GM18517 (cell line): ENCODE results near the gene SPTBN4.
"Not testable (repeated sequence)": the region's sequence is repeated elsewhere in the genome, so short reads cannot be mapped to it uniquely, and the experiment has no call there.

ENCODE experiments used
- ATAC-seq: cut with Tn5 transposase; IDR thresholded peaks from one replicate; pipeline ENCODE4 v1.9.1; 2021; ENCODE audit warnings: mild to moderate bottlenecking, moderate library complexity; ENCODE audit not compliant: unreplicated experiment

The SPTBN4 gene

GRCh38 chr19:40502647-40503319, 36.0 kb downstream of the SPTBN4 start:
- ATAC-seq, result no peak

DNA sequence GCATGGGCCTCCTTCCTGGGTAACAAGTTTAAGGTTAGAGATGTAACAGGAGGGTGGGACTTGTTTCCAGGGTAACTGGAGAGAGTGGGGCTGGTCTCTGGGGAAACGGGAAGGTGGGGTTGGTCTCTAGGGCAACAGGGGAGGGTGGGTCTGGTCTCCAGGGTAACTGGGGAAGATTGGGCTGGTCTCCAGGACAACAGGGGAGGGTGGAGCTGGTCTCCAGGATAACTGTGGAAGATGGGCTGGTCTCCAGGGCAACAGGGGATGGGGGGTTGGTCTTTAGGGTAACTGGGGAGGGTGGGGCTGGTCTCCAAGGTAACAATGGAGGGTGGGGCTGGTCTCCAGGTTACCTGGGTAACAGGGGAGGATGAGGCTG, 36.5 kb downstream of the SPTBN4 start:
- ATAC-seq, result no peak

DNA sequence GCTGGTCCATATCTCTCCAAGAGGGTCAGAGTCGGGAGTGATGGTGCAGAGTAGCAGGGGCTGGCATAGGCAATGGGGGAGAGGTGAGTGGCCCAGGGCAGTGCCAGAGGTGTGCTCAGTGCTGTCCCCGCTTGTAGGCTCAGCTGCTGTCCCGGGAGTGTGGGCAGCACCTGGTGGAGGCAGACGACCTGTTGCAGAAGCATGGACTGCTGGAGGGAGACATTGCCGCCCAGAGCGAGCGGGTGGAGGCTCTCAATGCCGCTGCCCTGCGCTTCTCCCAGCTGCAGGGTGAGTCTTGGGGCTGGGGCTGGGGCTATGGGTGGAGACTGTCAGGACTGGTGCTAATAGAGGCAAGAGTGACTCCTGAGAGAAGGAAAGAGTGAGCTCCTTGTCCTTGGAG, 39.3 kb downstream of the SPTBN4 start:
- no peak for ATAC-seq

DNA sequence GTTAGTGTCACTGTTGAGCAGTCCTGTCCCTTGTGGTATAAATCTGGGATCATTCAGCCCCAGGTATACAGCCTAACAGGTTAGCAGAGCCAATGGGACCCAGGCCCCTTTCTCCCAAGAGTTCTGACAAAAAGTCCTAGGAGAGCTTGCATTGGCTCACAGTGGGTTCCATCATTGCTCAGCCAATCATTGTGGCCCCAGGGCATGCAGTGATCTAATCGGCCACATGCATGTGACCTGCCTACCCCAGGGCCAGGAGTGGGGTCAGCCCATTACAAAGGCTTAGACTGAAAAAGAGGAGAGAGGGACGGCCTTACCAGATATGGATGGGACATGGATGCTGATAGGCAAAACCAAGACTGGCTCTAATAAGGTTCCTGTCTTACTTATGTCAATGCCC, 41.1 kb downstream of the SPTBN4 start:
- no peak for ATAC-seq

DNA sequence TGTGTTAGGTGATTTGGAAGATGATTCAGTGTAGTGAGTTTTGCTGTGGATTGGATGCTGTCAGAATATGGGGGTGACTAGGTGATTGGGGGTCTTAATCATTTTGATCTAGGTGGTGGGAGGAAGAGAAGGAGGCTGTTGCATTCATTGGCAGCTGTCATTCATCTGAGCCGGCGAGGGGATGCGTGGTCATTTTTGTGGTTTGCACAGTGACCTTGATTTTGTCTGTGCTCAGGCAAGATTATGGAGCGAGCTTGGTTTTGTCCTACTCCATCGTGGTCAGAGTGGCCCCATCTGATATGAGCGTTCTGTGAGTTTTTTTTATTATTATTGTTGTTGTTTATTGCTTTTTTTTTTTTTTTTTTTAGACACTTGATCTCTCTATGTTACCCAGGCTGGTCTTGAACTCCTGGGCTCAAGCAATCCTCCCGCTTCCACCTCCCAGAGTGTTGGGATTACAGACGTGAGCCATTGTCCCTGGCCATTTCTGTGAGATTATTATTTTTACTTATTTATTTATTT, 42.0 kb downstream of the SPTBN4 start:
- no peak for ATAC-seq

DNA sequence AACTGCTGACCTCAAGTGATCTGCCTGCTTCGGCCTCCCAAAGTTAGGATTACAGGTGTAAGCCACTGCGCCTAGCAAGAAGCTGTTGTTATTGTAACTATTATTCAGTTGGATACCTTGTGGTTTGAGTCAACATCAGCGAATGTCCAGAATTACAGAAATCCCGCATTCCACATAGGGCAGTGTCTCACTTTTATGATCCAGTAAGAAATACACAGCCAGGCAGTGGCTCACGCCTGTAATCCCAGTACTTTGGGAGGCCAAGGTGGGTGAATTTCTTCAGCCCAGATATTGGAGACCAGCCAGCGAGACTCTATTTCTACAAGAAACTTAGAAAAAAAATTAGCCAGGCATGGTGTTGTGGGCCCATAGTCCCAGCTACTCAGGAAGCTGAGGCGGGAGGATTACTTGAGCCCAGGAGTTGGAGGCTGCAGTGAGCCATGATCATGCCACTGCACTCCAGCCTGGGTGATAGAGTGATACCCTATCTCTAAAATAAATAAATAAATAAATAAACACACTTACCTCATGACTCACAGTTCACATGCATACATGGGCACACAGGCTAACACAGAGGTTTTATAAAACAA, 43.8 kb downstream of the SPTBN4 start:
- no peak for ATAC-seq

DNA sequence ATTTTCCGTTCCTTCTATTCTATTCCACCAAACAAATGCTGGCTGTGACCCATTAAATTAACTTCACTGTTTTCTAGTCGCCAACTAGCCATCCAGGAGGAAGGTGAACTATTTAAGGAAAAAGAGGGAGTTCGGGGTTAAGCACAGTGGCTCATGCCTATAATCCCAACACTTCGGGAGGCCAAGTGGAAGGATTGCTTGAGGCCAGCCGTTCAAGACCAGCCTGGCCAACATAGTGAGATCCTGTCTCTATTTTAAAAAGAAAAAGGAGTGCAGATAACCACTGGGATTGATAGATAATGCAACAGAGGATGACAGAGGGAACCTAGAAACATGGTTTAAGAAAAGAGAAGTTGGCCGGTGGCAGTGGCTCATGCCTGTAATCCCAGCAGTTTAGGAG, 44.7 kb downstream of the SPTBN4 start:
- ATAC-seq, result no peak

DNA sequence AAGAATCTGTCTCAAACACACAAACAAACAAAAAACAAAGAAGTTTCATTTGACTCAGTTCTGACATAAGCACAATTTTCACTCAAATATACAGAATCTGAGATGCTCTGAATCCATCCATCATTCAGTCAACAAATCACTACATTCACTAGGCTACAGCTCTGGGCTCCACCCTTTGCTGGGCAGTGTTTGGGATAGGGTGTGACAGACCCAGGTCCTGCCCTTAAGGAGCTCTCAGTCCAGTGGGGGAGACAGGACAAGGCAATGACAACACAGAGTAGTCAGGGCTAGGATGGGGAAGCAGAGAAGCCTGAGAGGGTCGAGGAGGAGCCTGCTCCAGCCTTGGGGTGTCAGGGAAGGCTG, 45.3 kb downstream of the SPTBN4 start:
- no peak for ATAC-seq

- ATAC-seq, result no peak
Measured at GRCh38 chr19:40512473-40513344, 45.9 kb downstream of the SPTBN4 start.

GRCh38 chr19:40513345-40513678, 46.5 kb downstream of the SPTBN4 start:
- ATAC-seq, result no peak

DNA sequence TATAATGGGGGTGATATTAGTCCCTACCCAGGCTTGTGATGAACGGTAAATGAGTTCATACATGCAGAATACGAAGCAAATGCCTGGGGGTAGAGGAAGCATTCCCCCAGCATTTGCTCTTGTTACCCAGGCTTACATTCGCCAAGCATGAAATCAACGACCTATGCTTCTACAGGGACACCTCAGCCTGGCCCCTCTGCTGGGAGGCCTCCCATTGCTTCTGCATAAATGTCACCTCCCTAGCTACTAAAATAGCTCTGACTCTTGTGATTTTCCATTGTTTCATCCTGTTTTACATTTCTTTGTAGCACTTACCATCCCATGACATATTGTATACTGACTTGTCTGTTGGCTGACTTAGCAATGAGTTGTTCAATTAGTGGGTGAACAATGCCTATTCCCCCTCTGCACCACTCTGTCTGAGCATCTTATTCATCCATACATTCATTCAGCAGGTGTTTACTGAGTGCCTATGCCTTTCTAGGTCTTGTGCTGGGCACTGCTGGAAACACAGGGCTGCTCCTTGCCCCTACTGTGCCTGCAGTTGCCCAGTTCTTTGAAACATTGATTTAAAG, 47.0 kb downstream of the SPTBN4 start:
- no peak for ATAC-seq

DNA sequence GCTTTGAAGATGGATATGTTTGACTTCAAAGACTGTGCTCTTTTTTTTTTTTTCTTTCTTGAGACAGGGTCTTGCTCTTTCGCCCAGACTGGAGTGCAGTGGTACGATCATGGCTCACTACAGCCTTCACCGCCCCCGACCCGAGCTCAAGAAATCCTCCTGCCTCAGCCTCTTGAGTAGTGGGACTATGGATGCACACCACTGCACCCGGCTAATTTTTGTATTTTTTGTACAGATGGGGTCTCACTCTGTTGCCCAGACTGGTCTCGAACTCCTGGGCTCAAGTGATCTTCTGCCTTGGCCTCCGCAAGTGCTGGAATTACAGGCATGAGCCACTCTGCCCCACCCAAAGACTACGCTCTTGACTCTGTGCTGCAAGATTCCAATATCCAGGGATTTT, 50.4 kb downstream of the SPTBN4 start:
- ATAC-seq, result no peak

GRCh38 chr19:40519352-40520322, 52.8 kb downstream of the SPTBN4 start:
- no peak for ATAC-seq

GRCh38 chr19:40521276-40521675, 54.5 kb downstream of the SPTBN4 start:
- ATAC-seq, result no peak

DNA sequence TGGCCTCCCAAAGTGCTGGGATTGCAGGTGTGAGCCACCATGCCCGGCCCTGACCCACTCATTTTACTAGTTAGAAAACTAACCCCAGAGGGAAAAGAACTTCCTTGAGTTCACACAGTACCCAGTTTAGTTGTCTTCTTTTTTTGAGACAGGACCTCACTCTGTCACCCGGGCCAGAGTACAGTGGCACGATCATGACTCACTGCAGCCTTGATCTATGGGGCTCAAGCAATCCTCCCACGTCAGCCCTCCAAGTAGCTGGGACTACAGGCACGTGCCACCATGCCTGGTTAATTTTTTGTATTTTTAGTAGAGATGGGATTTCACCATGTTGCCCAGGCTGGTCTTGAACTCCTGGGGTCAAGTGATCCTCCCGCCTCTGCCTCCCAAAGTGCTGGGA, 55.1 kb downstream of the SPTBN4 start:
- ATAC-seq, result not testable (repeated sequence)

GRCh38 chr19:40523322-40524047, 56.7 kb downstream of the SPTBN4 start:
- no peak for ATAC-seq

GRCh38 chr19:40524133-40524549, 57.3 kb downstream of the SPTBN4 start:
- ATAC-seq, result no peak

DNA sequence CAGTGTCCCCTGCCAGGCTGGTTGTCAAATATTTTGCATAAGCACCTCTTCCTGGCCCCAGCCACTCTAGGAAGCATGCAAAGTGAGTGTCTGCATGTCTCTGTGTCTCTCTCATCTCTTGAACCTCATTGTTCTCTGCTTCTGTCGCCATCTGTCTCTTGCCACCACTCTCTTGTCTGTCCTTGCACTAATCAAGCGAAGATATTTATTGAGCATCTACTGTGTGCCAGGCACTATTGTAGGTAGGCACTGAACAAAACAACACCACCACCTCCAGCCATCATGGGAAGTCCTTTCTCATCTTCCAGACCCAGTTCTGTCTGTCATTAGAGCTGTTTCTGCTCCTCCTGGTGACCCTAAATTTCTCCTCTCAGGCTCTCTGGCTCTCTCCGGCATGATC, 57.9 kb downstream of the SPTBN4 start:
- no peak for ATAC-seq

DNA sequence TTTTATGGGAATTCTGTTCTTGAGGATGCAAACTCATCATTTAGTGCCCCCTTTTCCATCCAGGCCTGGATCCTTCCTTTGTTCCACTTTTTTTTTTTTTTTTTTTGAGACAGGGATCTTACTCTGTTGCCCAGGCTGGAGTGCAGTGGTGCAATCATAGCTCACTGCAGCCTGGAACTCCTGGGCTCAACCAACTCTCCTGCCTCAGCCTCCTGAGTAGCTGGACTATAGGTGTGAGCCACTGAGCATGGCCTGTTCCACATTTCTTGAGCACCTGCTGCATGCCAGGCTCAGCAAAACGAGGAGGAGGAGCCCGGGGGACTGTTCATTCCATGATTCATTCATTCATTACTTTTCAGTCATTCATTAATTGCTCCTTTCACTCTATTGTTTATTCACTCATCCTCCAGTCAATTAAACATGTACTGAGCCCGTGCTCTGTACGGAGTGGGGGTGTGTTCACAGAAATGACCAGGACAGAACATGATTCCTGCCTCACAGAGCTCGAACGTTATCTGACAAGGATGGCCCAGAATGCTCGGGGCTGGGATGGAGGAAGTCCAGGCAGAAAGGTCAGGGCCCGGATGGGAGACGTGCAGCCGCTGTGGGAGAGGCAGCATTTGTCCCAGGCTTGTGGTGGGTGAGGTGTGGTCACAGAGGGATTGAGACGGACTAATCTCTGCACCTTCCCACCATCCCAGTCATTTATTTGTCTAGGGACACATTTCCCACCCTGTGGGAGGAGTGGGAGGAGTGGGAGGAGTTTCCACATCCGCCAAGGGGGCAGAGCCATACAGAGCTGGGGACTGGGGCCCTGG, 58.6 kb downstream of the SPTBN4 start:
- no peak for ATAC-seq
